HG03196 (cell line): ENCODE measurements around the gene CADM1.

ENCODE experiments used
- ATAC-seq: cut with Tn5 transposase; IDR thresholded peaks from one replicate; pipeline ENCODE4 v1.9.1; 2021; ENCODE audit not compliant: unreplicated experiment

Gene CADM1

GRCh38 chr11:115409116-115409670, 95.0 kb downstream of the CADM1 start:
- ATAC-seq = no peak

GRCh38 chr11:115408036-115408921, 95.9 kb downstream of the CADM1 start:
- no peak for ATAC-seq

- ATAC-seq = no peak
These were observed 96.7 kb downstream of the CADM1 start for GRCh38 chr11:115407496-115407895.

- ATAC-seq = no peak
These were observed 97.8 kb downstream of the CADM1 start for GRCh38 chr11:115406404-115406803.

GRCh38 chr11:115398333-115399080, 105.7 kb downstream of the CADM1 start:
- ATAC-seq = no peak

GRCh38 chr11:115396533-115396932, 107.7 kb downstream of the CADM1 start:
- ATAC-seq = no peak

- ATAC-seq = no peak
These were observed 110.3 kb downstream of the CADM1 start for GRCh38 chr11:115393950-115394349.

- no peak for ATAC-seq
These were observed 112.6 kb downstream of the CADM1 start for GRCh38 chr11:115391598-115391997.

GRCh38 chr11:115391160-115391559, 113.1 kb downstream of the CADM1 start:
- no peak for ATAC-seq

GRCh38 chr11:115390441-115390840, 113.8 kb downstream of the CADM1 start:
- ATAC-seq = no peak

- ATAC-seq = no peak
These were observed 114.4 kb downstream of the CADM1 start for GRCh38 chr11:115389790-115390189.

GRCh38 chr11:115385226-115385625, 119.0 kb downstream of the CADM1 start:
- ATAC-seq = no peak

- ATAC-seq = no peak
These were observed 120.0 kb downstream of the CADM1 start for GRCh38 chr11:115384236-115384635.

GRCh38 chr11:115383431-115383830, 120.8 kb downstream of the CADM1 start:
- ATAC-seq = no peak

- no peak for ATAC-seq
These were observed 124.7 kb downstream of the CADM1 start for GRCh38 chr11:115379528-115379927.

- no peak for ATAC-seq
These were observed 125.7 kb downstream of the CADM1 start for GRCh38 chr11:115378557-115378956.

GRCh38 chr11:115377882-115378296, 126.3 kb downstream of the CADM1 start:
- ATAC-seq = no peak

GRCh38 chr11:115368616-115369015, 135.6 kb downstream of the CADM1 start:
- ATAC-seq = no peak

GRCh38 chr11:115366826-115367225, 137.4 kb downstream of the CADM1 start:
- no peak for ATAC-seq

- no peak for ATAC-seq
These were observed 138.3 kb downstream of the CADM1 start for GRCh38 chr11:115365907-115366306.

GRCh38 chr11:115364896-115365295, 139.3 kb downstream of the CADM1 start:
- ATAC-seq = no peak

- ATAC-seq = no peak
These were observed 140.3 kb downstream of the CADM1 start for GRCh38 chr11:115363921-115364320.
